NCI-H345 (cell line): ENCODE results near the gene STAMBP.
"Not testable (repeated sequence)": the region's sequence is repeated elsewhere in the genome, so short reads cannot be mapped to it uniquely, and the experiment has no call there.

Experiments
- DNase-seq: peaks from one replicate; lab custom pipeline; 2025; lab: John Stamatoyannopoulos, UW

STAMBP gene

GRCh38 chr2:73837847-73838585, 9.3 kb downstream of the STAMBP start:
- no peak for DNase-seq

- DNase-seq, result no peak
Measured at GRCh38 chr2:73838889-73839534, 10.3 kb downstream of the STAMBP start.

- DNase-seq, result no peak
Measured at GRCh38 chr2:73839653-73840411, 11.1 kb downstream of the STAMBP start.

- no peak for DNase-seq
Measured at GRCh38 chr2:73841912-73842738, 13.4 kb downstream of the STAMBP start.

GRCh38 chr2:73842739-73843019, 13.9 kb downstream of the STAMBP start:
- no peak for DNase-seq

GRCh38 chr2:73844087-73844486, 15.3 kb downstream of the STAMBP start:
- no peak for DNase-seq

GRCh38 chr2:73850009-73850408, 21.2 kb downstream of the STAMBP start:
- DNase-seq, result peak; percentile 95

- no peak for DNase-seq
Measured at GRCh38 chr2:73851274-73851673, 22.5 kb downstream of the STAMBP start.

- no peak for DNase-seq
Measured at GRCh38 chr2:73852020-73852419, 23.3 kb downstream of the STAMBP start.

GRCh38 chr2:73855526-73855925, 26.8 kb downstream of the STAMBP start:
- no peak for DNase-seq

GRCh38 chr2:73856214-73856613, 27.5 kb downstream of the STAMBP start:
- DNase-seq, result no peak

- DNase-seq, result no peak
Measured at GRCh38 chr2:73859721-73860586, 31.2 kb downstream of the STAMBP start.

GRCh38 chr2:73862987-73863386, 34.2 kb downstream of the STAMBP start:
- no peak for DNase-seq

- DNase-seq, result no peak
Measured at GRCh38 chr2:73868204-73868978, 39.6 kb downstream of the STAMBP start.

GRCh38 chr2:73870084-73870483, 41.3 kb downstream of the STAMBP start:
- no peak for DNase-seq

- peak; percentile 93 for DNase-seq
Measured at GRCh38 chr2:73877071-73877802, 48.5 kb downstream of the STAMBP start.

GRCh38 chr2:73877984-73878383, 49.2 kb downstream of the STAMBP start:
- not testable (repeated sequence) for DNase-seq

GRCh38 chr2:73885406-73885805, 56.6 kb downstream of the STAMBP start:
- no peak for DNase-seq

- DNase-seq, result no peak
Measured at GRCh38 chr2:73886357-73886756, 57.6 kb downstream of the STAMBP start.
